ENCODE data around the gene SLC22A13. TPM values are rescaled to one million over a fixed set of nuclear protein-coding genes. Genes with fewer than 3 reads are reported as not detected.
"Not testable (repeated sequence)": the region's sequence is repeated elsewhere in the genome, so short reads cannot be mapped to it uniquely, and the experiment has no call there.

SLC22A13 gene
- total RNA-seq, 1 experiment from 2014 or later, result not detected

- in situ Hi-C loops (cut with HindIII; ENCODE audit: low pct_unique_long_range_greater_than_20kb, low sequenced_read_pairs), result no loop called here
- DNase-seq (ENCODE audit: low read depth), result no peak
Measured at GRCh38 chr3:38284756-38285150, 19.1 kb downstream of the SLC22A13 start.

DNA sequence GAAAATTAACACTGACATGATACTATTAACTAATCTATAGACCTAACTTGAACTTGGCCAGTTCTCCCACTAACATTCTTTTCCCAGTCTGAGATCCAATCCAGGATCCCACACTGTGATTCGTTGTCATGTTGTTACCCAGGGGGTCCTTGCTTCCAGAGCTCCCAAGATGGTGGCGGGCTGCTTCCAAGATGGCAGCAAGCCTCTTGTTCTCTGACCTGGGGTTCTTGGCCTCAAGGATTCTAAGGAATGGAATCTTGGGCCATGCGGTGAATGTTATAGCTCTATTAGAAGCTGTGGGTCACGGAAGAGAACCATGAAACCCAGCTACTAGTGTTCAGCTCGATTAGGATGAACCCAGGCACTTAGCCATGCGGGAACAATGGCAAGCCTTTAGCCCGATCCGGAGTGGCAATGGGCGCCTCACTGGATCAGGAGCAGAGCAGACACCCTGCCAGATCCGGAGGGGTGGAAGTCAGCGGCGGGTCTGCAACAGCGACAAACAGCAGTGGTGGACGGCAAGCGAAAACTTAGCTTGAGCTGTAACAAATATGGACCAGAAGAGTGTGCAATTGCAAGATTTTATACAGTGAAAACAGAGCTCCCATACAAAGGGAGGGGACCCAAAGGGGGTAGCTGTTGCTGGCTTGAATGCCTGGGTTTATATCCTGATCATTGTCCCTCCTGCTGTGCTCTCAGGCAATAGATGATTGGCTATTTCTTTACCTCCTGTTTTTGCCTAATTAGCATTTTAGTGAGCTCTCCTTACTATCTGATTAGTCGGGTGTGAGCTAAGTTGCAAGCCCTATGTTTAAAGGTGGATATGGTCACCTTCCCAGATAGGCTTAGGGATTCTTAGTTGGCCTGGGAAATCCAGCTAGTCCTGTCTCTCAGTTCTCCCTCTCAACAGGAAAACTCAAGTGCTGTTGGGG lies 23.9 kb downstream of the SLC22A13 start:
- in situ Hi-C loops (cut with HindIII; ENCODE audit: low pct_unique_long_range_greater_than_20kb, low sequenced_read_pairs); DNase-seq (ENCODE audit: low read depth): not testable (repeated sequence)

GRCh38 chr3:38297053-38297452 lies 31.4 kb downstream of the SLC22A13 start:
- DNase-seq (ENCODE audit: low read depth); in situ Hi-C loops (cut with HindIII; ENCODE audit: low pct_unique_long_range_greater_than_20kb, low sequenced_read_pairs): not testable (repeated sequence)

DNA sequence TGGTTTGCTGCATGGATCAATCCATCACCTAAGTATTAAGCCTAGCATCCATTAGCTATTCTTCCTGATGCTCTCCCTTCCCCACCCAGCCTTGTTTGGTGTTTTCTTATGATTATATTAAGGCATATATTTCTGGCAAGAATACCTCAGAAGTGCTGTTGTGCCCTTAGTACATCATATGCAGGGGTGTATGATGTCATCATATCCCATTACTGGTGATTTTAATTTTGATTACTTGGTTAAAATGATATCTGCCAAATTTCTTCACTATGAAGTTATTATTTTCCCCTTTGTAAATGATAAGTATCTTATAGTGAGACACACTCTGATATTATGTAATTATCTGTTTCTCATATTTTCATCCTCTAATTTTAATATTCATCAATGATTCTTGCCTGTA lies 31.9 kb downstream of the SLC22A13 start:
- in situ Hi-C loops (cut with HindIII; ENCODE audit: low pct_unique_long_range_greater_than_20kb, low sequenced_read_pairs), result no loop called here
- no peak for DNase-seq (ENCODE audit: low read depth)

- in situ Hi-C loops (cut with HindIII; ENCODE audit: low pct_unique_long_range_greater_than_20kb, low sequenced_read_pairs), result no loop called here
- DNase-seq (ENCODE audit: low read depth), result peak; percentile 13
Measured at GRCh38 chr3:38297947-38298711, 32.5 kb downstream of the SLC22A13 start.

- in situ Hi-C loops (cut with HindIII; ENCODE audit: low pct_unique_long_range_greater_than_20kb, low sequenced_read_pairs), result no loop called here
- no peak for DNase-seq (ENCODE audit: low read depth)
Measured at GRCh38 chr3:38306941-38307340, 41.3 kb downstream of the SLC22A13 start.

GRCh38 chr3:38307599-38307998 lies 42.0 kb downstream of the SLC22A13 start:
- DNase-seq (ENCODE audit: low read depth), result no peak
- in situ Hi-C loops (cut with HindIII; ENCODE audit: low pct_unique_long_range_greater_than_20kb, low sequenced_read_pairs), result no loop called here

- DNase-seq (ENCODE audit: low read depth), result no peak
- in situ Hi-C loops (cut with HindIII; ENCODE audit: low pct_unique_long_range_greater_than_20kb, low sequenced_read_pairs), result no loop called here
Measured at GRCh38 chr3:38308456-38308855, 42.8 kb downstream of the SLC22A13 start.

DNA sequence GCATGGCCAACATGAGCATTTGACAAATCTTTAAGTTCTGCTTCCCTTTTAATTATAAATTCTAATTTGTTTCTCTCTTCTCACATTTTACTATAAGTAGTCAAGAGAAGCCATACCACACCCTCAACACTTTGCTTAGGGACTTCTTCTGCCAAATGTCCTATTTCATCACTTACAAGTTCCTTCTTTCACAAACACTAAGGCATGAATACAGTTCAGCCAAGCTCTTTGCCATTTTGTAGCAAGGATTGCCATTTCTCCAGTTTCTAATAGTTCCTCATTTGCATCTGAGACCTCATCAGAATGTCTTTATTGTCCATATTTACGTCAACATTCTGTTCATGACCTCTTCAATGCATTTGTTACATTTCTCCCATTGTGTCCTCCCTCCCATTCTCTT lies 45.9 kb downstream of the SLC22A13 start:
- in situ Hi-C loops (cut with HindIII; ENCODE audit: low pct_unique_long_range_greater_than_20kb, low sequenced_read_pairs), result no loop called here
- no peak for DNase-seq (ENCODE audit: low read depth)

- in situ Hi-C loops (cut with HindIII; ENCODE audit: low pct_unique_long_range_greater_than_20kb, low sequenced_read_pairs), result no loop called here
- no peak for DNase-seq (ENCODE audit: low read depth)
Measured at GRCh38 chr3:38311941-38312340, 46.3 kb downstream of the SLC22A13 start.

DNA sequence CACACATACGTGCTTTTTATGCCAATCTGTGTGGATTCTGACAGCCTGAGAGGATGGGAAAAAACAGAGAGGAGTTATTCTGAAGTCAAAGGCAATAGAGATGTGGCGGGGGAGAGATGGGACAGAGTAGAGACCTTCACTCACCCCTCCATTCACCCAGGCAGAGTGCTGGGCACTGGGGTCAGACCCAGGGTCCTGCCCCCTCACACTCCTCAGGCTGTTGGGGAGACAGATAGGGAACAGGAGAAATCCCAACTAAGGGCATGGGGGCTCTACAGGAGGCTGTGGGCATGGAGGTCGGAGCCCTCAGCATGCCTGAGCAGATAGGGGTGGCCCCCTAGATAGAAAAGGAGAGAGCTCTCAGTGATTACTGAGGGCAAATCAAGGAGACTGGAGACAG lies 46.7 kb downstream of the SLC22A13 start:
- in situ Hi-C loops (cut with HindIII; ENCODE audit: low pct_unique_long_range_greater_than_20kb, low sequenced_read_pairs), result no loop called here
- DNase-seq (ENCODE audit: low read depth), result no peak

GRCh38 chr3:38313263-38313662 lies 47.7 kb downstream of the SLC22A13 start:
- DNase-seq (ENCODE audit: low read depth), result no peak
- in situ Hi-C loops (cut with HindIII; ENCODE audit: low pct_unique_long_range_greater_than_20kb, low sequenced_read_pairs), result no loop called here

GRCh38 chr3:38313695-38314094 lies 48.1 kb downstream of the SLC22A13 start:
- no peak for DNase-seq (ENCODE audit: low read depth)
- in situ Hi-C loops (cut with HindIII; ENCODE audit: low pct_unique_long_range_greater_than_20kb, low sequenced_read_pairs), result no loop called here

- in situ Hi-C loops (cut with HindIII; ENCODE audit: low pct_unique_long_range_greater_than_20kb, low sequenced_read_pairs), result no loop called here
- no peak for DNase-seq (ENCODE audit: low read depth)
Measured at GRCh38 chr3:38314112-38314763, 48.6 kb downstream of the SLC22A13 start.

DNA sequence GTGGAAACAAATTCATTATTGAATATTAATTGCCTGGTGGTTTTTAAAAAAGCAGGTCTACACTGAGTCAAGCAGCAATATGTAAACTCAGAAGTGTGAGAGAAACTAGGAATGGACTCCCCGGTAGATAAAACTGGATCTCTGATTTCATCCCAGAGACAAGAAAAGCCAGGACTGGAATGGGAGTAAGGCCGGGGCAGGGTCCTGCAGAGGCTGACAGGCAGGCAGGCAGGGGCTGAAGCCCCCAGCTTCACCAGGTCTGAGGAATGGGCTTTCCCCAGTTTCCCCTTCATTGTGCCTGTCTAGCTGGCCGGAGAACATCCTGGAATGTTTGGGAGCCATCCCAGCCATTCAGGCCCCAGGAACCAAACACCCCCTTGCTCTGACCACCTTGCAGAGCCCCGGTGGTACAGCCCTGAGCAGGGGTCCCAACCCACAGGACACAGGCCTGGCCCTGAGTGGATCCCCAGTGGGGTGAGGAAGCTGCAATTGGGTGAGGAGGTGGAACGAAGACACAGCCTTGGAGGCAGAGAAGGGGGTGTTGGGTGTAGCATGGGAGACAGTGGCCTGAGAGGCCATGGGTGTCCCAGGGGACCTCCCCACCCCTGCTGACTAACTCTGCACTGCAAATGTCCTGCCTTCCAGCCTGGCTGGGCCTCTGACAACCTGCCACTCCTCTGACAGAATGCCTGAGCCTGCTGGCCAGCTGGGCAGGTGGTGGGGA lies 49.3 kb downstream of the SLC22A13 start:
- in situ Hi-C loops (cut with HindIII; ENCODE audit: low pct_unique_long_range_greater_than_20kb, low sequenced_read_pairs), result no loop called here
- no peak for DNase-seq (ENCODE audit: low read depth)

GRCh38 chr3:38315488-38316230 lies 50.0 kb downstream of the SLC22A13 start:
- in situ Hi-C loops (cut with HindIII; ENCODE audit: low pct_unique_long_range_greater_than_20kb, low sequenced_read_pairs), result no loop called here
- DNase-seq (ENCODE audit: low read depth), result no peak

- in situ Hi-C loops (cut with HindIII; ENCODE audit: low pct_unique_long_range_greater_than_20kb, low sequenced_read_pairs), result no loop called here
- no peak for DNase-seq (ENCODE audit: low read depth)
Measured at GRCh38 chr3:38316356-38317191, 51.0 kb downstream of the SLC22A13 start.

All from Caki2 (cell line).